Measurements from ENCODE around the gene ARRB2. TPM values are rescaled to one million over a fixed set of nuclear protein-coding genes. Genes with fewer than 3 reads are reported as not detected.

The ARRB2 gene
- total RNA-seq, 4 donors from 2014 or later: 8.4 to 20.6 (median 14.4) TPM

- Histone ChIP-seq H3K36me3 (no peaks in the 10 kb centered on the region), H3K27me3 (no peaks in the 10 kb centered on the region), H3K9me3 (no peaks in the 10 kb centered on the region), H3K4me3 (replicated peaks in 1 of 3) (no peak overlapping the region), H3K4me1 (peaks cover 0 to 3% of the 10 kb centered on the region in 2 donors), H3K27ac (no peak overlapping the region)
- TF ChIP-seq POLR2A (IDR thresholded peaks at IDR 0.05) (no peak), CTCF (IDR thresholded peaks at IDR 0.05) (no peak)
- DNase-seq: no peak
- intact Hi-C loops (cut with DNase I): no loop called here
- 76 to 80% methylated on average over 9 of the region's 9 CpGs for WGBS, 2 donors
Observed at GRCh38 chr17:4725646-4726310, 15.3 kb downstream of the ARRB2 start.

DNA sequence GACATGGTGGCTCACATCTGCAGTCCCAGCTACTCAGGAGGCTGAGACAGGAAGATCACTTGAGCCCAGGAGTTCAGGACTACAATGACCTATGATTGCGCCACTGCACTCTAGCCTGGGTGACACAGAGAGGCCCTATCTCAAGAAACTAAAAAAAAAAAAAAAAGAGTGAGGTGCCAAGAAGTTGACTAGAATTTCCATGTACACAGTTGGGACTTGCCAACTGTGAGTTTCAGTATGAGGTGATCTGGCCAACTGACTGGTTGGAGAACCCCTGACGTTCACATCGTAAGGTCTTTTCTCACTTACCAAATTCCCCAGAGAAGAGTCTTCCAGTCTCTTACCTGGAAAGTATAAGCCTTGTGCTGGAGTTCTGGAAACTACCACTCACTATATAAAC is 17.7 kb downstream of the ARRB2 start:
- Histone ChIP-seq H3K4me1 (peaks cover 8 to 11% of the 10 kb centered on the region in 2 donors), H3K9me3 (no peaks in the 10 kb centered on the region), H3K36me3 (no peaks in the 10 kb centered on the region), H3K27me3 (no peaks in the 10 kb centered on the region), H3K27ac (no peak overlapping the region), H3K4me3 (replicated peaks in 1 of 3) (no peak overlapping the region)
- no peak for TF ChIP-seq CTCF (IDR thresholded peaks at IDR 0.05)
- TF ChIP-seq POLR2A (IDR thresholded peaks at IDR 0.05): no peak
- no peak for DNase-seq
- 43 to 58% methylated on average over 3 of the region's 3 CpGs for WGBS, 2 donors
- intact Hi-C loops (cut with DNase I): no loop called here

DNA sequence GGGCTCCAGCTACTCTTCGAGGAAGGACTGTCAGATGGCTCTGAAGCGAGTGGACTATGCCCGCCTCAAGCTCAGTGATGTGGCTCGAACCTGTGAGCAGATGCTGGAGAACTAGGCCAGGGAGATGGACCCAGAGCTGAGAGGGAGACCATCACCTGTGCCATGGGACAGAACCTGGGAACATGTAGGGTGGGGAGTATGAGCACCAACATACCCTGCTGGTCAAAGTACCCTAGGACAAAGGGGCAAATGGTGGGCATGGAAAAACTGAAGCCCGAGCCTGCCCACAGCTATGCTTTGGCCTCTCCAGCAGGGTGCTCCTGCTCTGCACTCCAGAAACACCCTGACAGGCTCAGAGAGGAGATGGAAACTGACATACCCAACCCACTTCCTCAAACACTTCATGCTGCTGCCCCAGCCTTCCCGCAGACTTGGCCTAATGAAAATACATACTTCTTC is 22.7 kb downstream of the ARRB2 start:
- Histone ChIP-seq H3K36me3 (no peaks in the 10 kb centered on the region), H3K4me1 (peaks cover 8 to 11% of the 10 kb centered on the region in 2 donors), H3K4me3 (replicated peaks in 1 of 3) (no peak overlapping the region), H3K27me3 (no peaks in the 10 kb centered on the region), H3K27ac (no peak overlapping the region), H3K9me3 (no peaks in the 10 kb centered on the region)
- WGBS, 2 donors: 85 to 87% methylated on average over 5 to 6 of the region's 6 CpGs
- DNase-seq: no peak
- intact Hi-C loops (cut with DNase I): loop anchor here (5.0 kb wide), 1 partner anchor 154 kb away; no protein-coding TSS in a partner anchor
- TF ChIP-seq CTCF (IDR thresholded peaks at IDR 0.05): no peak

- TF ChIP-seq CTCF (IDR thresholded peaks at IDR 0.05): no peak
- TF ChIP-seq POLR2A (IDR thresholded peaks at IDR 0.05): no peak
- Histone ChIP-seq H3K27me3 (no peaks in the 10 kb centered on the region), H3K4me1 (peaks cover 16 to 20% of the 10 kb centered on the region in 2 donors), H3K27ac (no peak overlapping the region), H3K4me3 (replicated peaks in 1 of 3) (no peak overlapping the region), H3K36me3 (no peaks in the 10 kb centered on the region), H3K9me3 (no peaks in the 10 kb centered on the region)
- 94 to 95% methylated on average over 8 of the region's 8 CpGs for WGBS, 2 donors
- intact Hi-C loops (cut with DNase I): loop anchor here (5.0 kb wide), 1 partner anchor 152 kb away; no protein-coding TSS in a partner anchor
- no peak for DNase-seq
Observed at GRCh38 chr17:4734857-4735475, 24.5 kb downstream of the ARRB2 start.

Measured in thyroid gland (tissue), 4 donors.